MCF 10A (cell line): ENCODE results near the gene ABCB8. TPM values are rescaled to one million over a fixed set of nuclear protein-coding genes. Genes with fewer than 3 reads are reported as not detected.

Experiments used
- BruUV-seq: library from RNA; stranded (reverse); fragments of 400-500 nt; replicated peaks from 2 replicates; lab custom pipeline; 2021; lab: Mats Ljungman, UMichigan
- CTCF ChIA-PET: fragments of 300-600 bp; sonication (Branson Sonifier 250); formaldehyde crosslinking; extraction: SDS; loops from one replicate; lab custom pipeline; 2021; ENCODE audit warnings: antibody characterized with exemption, inconsistent platforms; lab: Yijun Ruan, JAX
- POLR2A ChIA-PET: fragments of 300-600, 350-650 bp; sonication (Branson Sonifier 250); formaldehyde crosslinking; extraction: SDS; loops from one replicate; lab custom pipeline; 2020; ENCODE audit warnings: antibody characterized with exemption, inconsistent platforms; lab: Yijun Ruan, JAX
- DNase-seq: peaks from one replicate; pipeline ENCODE4 v3.0.0-alpha.2; 2018; ENCODE audit not compliant: unreplicated experiment
- H3K27ac Mint-ChIP-seq: one replicate; pipeline ENCODE4 v1.8.0; 2022; ENCODE audit warnings: mild to moderate bottlenecking, low read depth, mixed read lengths; ENCODE audit not compliant: unreplicated experiment
- H3K27me3 Mint-ChIP-seq: one replicate; pipeline ENCODE4 v1.8.0; 2022; ENCODE audit warnings: mixed read lengths; ENCODE audit not compliant: insufficient read depth, unreplicated experiment
- H3K36me3 Mint-ChIP-seq: one replicate; pipeline ENCODE4 v1.8.0; 2022; ENCODE audit warnings: mild to moderate bottlenecking, moderate library complexity, mixed read lengths; ENCODE audit not compliant: insufficient read depth, unreplicated experiment
- H3K4me1 Mint-ChIP-seq: one replicate; pipeline ENCODE4 v1.8.0; 2022; ENCODE audit warnings: mixed read lengths; ENCODE audit not compliant: insufficient read depth, unreplicated experiment
- H3K4me3 Mint-ChIP-seq: one replicate; pipeline ENCODE4 v1.8.0; 2022; ENCODE audit warnings: mild to moderate bottlenecking, moderate library complexity, mixed read lengths; ENCODE audit not compliant: unreplicated experiment
- H3K9me3 Mint-ChIP-seq: one replicate; pipeline ENCODE4 v1.8.0; 2022; ENCODE audit warnings: mixed read lengths; ENCODE audit not compliant: unreplicated experiment
- intact Hi-C: fragments of 100-400 bp; cut with micrococcal nuclease; formaldehyde crosslinking; loops from 2 replicates; pipeline ENCODE4 v1.14.1; 2022
- total RNA-seq: library from RNA; stranded (reverse); gene quantifications from 2 replicates; pipeline ENCODE4 v1.2.3, GENCODE V29; 2022
- TF ChIP-seq, protein P1 (sequence below): fragments of 200-600 bp; IDR thresholded peaks from one replicate; pipeline ENCODE4 v1.8.0; 2022; ENCODE audit warnings: antibody characterized with exemption, mild to moderate bottlenecking; ENCODE audit not compliant: unreplicated experiment

The ABCB8 gene
- total RNA-seq, 1 experiment from 2014 or later, result 73.4 TPM

DNA sequence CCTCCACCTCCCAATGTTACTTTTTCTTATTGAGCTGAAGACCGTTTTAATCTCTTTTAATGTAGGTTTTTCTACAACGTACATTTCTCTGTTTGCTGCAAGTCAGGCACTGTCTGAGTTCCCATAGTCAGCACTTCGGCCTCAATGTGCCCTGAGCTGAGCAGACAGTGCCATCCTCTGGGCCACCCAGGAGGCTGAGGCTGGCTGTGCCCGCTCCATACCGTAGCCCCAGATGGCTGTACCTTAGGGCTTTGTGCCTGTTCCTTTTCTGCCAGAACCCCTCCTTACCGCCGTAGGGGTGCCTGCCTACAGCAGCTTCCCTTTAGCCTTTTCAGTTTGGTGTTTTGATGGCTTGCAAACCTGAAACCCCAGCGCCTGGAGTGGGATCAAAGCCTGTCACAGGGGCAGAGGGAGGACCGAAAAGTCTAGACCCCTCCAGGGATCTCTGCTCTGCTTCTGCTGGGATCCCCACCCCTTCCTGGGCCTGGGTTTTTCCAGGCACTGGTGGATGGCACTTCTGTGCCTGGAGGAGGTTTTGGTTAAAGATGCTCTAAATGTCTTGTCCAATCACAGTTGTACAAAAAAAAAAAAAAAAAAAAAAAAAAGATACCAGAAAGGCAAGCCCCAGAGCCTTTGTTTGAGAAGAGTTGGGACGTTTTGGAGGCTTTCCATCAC, 67.0 kb downstream of the ABCB8 start:
- TF ChIP-seq, protein P1, sequence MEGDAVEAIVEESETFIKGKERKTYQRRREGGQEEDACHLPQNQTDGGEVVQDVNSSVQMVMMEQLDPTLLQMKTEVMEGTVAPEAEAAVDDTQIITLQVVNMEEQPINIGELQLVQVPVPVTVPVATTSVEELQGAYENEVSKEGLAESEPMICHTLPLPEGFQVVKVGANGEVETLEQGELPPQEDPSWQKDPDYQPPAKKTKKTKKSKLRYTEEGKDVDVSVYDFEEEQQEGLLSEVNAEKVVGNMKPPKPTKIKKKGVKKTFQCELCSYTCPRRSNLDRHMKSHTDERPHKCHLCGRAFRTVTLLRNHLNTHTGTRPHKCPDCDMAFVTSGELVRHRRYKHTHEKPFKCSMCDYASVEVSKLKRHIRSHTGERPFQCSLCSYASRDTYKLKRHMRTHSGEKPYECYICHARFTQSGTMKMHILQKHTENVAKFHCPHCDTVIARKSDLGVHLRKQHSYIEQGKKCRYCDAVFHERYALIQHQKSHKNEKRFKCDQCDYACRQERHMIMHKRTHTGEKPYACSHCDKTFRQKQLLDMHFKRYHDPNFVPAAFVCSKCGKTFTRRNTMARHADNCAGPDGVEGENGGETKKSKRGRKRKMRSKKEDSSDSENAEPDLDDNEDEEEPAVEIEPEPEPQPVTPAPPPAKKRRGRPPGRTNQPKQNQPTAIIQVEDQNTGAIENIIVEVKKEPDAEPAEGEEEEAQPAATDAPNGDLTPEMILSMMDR, result no peak
- POLR2A ChIA-PET, result interaction anchor here (0.5 kb wide), 1 partner anchor 240 kb away, joined by 3 read pairs; no protein-coding TSS in a partner anchor
- Mint-ChIP-seq H3K27me3 (no peaks in the 10 kb centered on the region), H3K36me3 (peaks cover 18% of the 10 kb centered on the region), H3K9me3 (no peaks in the 10 kb centered on the region), H3K4me3 (no peak overlapping the region), H3K27ac (no peak overlapping the region), H3K4me1 (peaks cover 8% of the 10 kb centered on the region)
- intact Hi-C loops, result no loop called here
- BruUV-seq, result no TSS peak
- no peak for DNase-seq
- CTCF ChIA-PET, result interaction anchor here (0.6 to 15.0 kb wide), 4 partner anchors 11 to 67 kb away, joined by 4 to 315 read pairs (median 7); partner anchors contain the start of gene ABCB8

DNA sequence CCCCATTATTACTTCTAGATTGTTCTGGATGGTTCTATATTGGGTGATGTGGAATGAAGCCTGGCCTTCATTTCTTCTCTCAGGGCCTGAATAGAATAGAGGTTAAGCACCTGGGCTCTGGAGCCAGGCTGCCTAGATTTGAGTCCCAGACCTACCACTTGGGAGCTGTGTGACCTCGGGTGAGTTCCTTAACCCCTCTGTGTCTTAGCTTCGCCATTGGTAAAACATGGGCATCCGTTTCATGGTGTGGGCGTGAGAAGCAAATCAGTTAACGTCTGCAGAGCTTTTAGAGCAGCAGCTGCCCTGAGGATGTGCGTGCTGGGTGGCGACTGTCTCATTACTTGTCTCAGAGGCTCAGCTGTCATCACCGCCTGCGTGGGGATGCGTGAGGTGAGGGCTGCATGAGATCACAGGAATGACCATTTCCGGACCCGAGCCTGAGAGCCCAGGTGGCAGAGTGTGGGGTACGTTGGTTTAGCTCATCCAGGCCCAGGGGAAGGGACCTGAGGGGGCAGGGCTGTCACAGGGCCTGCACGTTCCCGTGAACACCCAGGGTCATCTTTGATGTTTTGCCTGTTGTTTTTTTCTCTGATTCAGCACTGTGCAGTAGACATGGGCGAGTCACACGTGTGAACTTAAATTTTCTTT, 67.7 kb downstream of the ABCB8 start:
- POLR2A ChIA-PET, result interaction anchor here (0.5 kb wide), 1 partner anchor 241 kb away, joined by 3 read pairs; no protein-coding TSS in a partner anchor
- peaks cover 8% of the 10 kb centered on the region for H3K4me1 Mint-ChIP-seq
- no peak overlapping the region for H3K27ac Mint-ChIP-seq
- no peaks in the 10 kb centered on the region for H3K9me3 Mint-ChIP-seq
- CTCF ChIA-PET, result interaction anchor here (1.1 to 15.0 kb wide), 2 partner anchors 14 to 68 kb away, joined by 7 to 315 read pairs; partner anchors contain the start of gene ABCB8
- no peak overlapping the region for H3K4me3 Mint-ChIP-seq
- H3K27me3 Mint-ChIP-seq, result no peaks in the 10 kb centered on the region
- BruUV-seq, result no TSS peak
- intact Hi-C loops, result no loop called here
- TF ChIP-seq, protein P1, result no peak
- peaks cover 18% of the 10 kb centered on the region for H3K36me3 Mint-ChIP-seq
- DNase-seq, result no peak

Other genes with a start within 250 kb of the ABCB8 start
- 0.42 TPM in 1 of 2 replicates, not detected in the other for gene TMEM176B, start 228.1 kb upstream of the ABCB8 start, total RNA-seq
- gene TMEM176A, start 227.7 kb upstream of the ABCB8 start, total RNA-seq, result not detected in 2 replicates
- 0.23 TPM in 1 of 2 replicates, not detected in the other for gene AOC1, start 175.9 kb upstream of the ABCB8 start, total RNA-seq
- 0.09 TPM in 1 of 2 replicates, not detected in the other for gene KCNH2, start 50.1 kb upstream of the ABCB8 start, total RNA-seq
- gene NOS3, start 37.4 kb upstream of the ABCB8 start, total RNA-seq, result 0.20 and 0.30 TPM in 2 replicates
- gene ATG9B, start 4.0 kb upstream of the ABCB8 start, total RNA-seq, result 0.12 and 0.29 TPM in 2 replicates
- gene ASIC3, start 20.1 kb downstream of the ABCB8 start, total RNA-seq, result 3.9 and 8.8 TPM in 2 replicates
- gene CDK5, start 29.4 kb downstream of the ABCB8 start, total RNA-seq, result 11.8 and 12.2 TPM in 2 replicates
- 112 and 114 TPM in 2 replicates for gene SLC4A2, start 31.1 kb downstream of the ABCB8 start, total RNA-seq
- 79.3 and 83.6 TPM in 2 replicates for gene FASTK, start 52.4 kb downstream of the ABCB8 start, total RNA-seq
- gene TMUB1, start 55.0 kb downstream of the ABCB8 start, total RNA-seq, result 25.7 and 30.1 TPM in 2 replicates
- 95.6 and 138 TPM in 2 replicates for gene AGAP3, start 58.0 kb downstream of the ABCB8 start, total RNA-seq
- gene GBX1, start 139.2 kb downstream of the ABCB8 start, total RNA-seq, result not detected in 2 replicates
- gene ASB10, start 158.8 kb downstream of the ABCB8 start, total RNA-seq, result not detected in 2 replicates
- gene H2BK1, start 182.0 kb downstream of the ABCB8 start, total RNA-seq, result not detected in 2 replicates
- gene ABCF2, start 198.8 kb downstream of the ABCB8 start, total RNA-seq, result 47.3 and 72.4 TPM in 2 replicates
- gene CHPF2, start 204.0 kb downstream of the ABCB8 start, total RNA-seq, result 28.2 and 33.8 TPM in 2 replicates
- 3.8 and 5.3 TPM in 2 replicates for gene SMARCD3, start 220.2 kb downstream of the ABCB8 start, total RNA-seq